HG03520 (cell line): Measurements from ENCODE around the gene DEPDC5.
A peak's percentile ranks its signal among the peaks of the same experiment; 100 is the strongest.
"Not testable (repeated sequence)": the region's sequence is repeated elsewhere in the genome, so short reads cannot be mapped to it uniquely, and the experiment has no call there.

Source experiments
- ATAC-seq: cut with Tn5 transposase; IDR thresholded peaks from one replicate; pipeline ENCODE4 v1.9.1; 2021; ENCODE audit warnings: mild to moderate bottlenecking, moderate library complexity; ENCODE audit not compliant: unreplicated experiment

DEPDC5 gene

GRCh38 chr22:31753634-31754501, at the start of gene DEPDC5:
DEPDC5 (plus strand) TSS chr22:31754019; CDS start chr22:31754922, 903 bp downstream.
- ATAC-seq = peak; percentile 64

GRCh38 chr22:31707519-31707918, 46.3 kb upstream of the DEPDC5 start:
- ATAC-seq = no peak

DNA sequence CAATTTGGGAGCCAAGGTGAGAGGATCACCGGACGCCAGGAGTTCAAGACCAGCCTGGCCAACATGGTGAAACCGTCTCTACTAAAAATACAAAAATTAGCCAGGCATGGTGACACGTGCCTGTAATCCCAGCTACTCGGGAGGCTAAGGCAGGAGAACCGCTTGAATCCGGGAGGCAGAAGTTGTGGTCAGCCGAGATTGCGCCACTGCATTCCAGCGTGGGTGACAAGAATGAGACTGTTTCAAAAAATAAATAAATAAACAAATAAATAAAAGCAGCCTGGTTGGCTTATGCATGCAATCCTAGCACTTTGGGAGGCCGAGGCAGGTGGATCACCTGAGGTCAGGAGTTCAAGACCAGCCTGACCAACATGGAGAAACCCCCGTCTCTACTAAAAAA, 42.6 kb upstream of the DEPDC5 start:
- not testable (repeated sequence) for ATAC-seq

DNA sequence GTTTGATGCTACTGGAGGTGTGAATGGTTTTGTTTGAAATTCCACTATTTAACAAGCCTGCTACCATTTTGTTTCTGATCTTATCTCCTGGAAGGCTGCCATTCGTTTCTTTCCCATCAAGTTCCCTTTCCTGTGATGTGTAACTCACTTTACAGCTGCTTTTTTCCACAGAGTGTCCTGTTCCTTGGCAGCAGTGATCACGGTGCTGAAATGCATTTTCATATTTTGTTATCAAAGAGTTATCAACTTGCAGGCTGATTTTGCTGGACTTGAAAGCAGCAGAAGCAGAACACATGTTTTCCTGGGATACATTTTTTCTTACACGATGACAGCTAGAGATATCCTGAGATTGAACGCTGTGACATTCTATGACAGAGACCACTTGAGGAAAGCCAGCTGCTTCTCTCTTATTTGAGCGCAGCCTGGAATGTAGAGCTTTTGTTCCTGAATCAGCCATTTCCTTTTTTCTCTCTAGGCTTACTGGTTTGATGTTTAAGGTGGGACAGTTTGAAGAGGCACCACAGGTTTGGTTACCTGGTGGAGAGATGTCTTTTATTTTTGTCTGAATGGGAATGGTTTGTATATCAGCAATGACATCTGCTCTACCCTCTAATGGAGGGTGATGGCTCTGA, 38.6 kb upstream of the DEPDC5 start:
- no peak for ATAC-seq

DNA sequence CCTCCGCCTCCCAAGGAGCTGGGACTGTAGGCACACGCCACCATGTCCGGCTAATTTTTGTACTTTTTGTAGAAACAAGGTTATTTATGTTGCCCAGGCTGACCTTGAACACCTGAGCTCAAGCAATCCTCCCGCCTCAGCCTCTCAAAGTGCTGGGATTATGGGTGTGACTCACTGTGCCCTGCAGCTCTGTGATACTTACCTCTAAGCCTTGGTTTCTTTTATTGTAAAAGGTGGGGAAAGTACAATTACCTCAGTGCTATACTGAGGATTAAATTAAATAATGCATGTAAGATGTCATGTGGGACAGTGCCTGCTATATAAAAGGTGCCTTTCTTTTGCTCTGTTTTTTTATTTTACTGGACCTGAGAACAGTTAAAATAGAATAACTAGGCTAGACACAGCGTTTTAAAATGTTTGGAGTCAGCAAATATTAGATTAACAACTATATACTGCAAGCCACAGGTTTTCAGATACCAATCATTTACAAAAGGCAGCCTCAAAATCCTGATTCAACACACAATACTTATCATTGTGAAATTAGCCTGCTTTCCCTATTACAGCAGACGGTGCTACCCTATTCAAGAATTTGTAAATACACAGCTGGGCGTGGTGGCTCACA, 33.9 kb upstream of the DEPDC5 start:
- no peak for ATAC-seq

- no peak for ATAC-seq
Observed at GRCh38 chr22:31723723-31724122, 30.1 kb upstream of the DEPDC5 start.

DNA sequence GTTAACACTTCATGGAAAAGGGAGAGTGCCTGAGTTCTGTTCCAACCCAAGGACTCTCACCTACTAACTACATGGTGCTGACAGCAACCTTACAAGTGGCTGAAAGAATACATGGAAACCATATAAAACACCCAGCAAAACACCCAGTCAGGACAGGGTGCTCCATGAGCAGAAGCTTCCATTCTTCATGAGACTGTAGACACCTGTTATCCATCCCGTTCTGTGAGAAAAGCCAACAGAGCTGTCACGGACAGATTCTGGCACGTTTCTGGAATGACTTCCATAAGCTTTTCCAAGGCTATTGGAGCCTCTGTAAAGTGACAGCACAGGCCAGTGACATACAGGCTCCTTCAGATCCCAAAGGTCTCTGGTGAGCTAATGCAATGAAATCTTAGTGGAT, 27.1 kb upstream of the DEPDC5 start:
- ATAC-seq = no peak

- no peak for ATAC-seq
Observed at GRCh38 chr22:31728857-31729256, 25.0 kb upstream of the DEPDC5 start.

DNA sequence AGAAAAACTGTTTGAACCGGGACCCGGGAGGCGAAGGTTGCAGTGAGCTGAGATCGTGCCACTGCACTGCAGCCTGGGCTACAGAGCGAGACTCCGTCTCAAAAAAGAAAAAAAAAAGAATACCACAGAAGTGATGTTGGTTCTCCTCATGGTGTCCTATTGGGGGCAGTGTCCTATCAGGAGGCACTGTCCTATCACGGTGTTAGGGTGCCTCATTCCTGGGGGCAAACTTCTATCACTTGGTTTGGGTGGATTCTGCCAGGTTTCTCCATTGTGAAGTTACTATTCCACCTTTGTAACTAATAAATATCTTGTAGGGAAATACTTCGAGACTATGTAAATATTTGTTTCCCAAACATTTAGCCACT, 23.5 kb upstream of the DEPDC5 start:
- ATAC-seq = no peak

GRCh38 chr22:31732089-31732829, 21.6 kb upstream of the DEPDC5 start:
- no peak for ATAC-seq

GRCh38 chr22:31733580-31734079, 20.2 kb upstream of the DEPDC5 start:
- no peak for ATAC-seq

DNA sequence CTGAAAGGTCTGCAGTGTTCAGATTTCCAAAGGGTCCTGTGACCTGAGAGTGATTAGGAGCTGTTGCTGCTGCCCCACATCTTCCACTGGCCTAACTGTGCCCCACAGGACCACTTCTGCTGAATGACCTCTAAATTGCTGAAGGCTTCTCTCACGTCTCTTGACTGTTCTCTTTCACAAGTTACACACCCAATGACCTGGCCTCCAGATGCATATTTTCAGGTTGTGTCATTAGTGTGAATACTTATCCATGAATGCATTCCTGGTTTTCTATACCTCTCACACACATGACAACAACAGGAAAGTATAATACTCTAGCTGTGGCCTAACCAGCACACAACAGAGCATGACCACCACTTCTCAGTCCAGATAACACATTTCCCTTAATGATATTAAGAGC, 19.3 kb upstream of the DEPDC5 start:
- ATAC-seq = no peak

DNA sequence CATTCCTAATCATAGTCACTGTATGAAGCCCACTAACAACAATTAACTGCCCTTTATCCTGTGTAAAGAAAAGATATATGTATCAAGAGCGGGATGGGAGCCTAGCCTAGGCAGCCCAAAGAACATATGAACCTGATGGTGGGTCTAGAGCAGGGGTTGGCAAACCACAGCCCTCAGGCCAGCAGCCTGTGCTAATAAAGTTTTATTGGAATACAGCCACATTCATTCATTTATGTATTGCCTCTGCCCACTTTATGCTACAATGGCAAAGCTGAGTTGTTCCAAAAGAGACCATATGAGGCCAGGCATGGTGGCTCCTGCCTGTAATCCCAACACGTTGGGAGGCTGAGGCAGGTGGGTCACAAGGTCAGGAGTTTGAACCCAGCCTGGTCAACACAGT, 17.4 kb upstream of the DEPDC5 start:
- ATAC-seq = no peak

GRCh38 chr22:31737932-31738331, 15.9 kb upstream of the DEPDC5 start:
- no peak for ATAC-seq

GRCh38 chr22:31738566-31738965, 15.3 kb upstream of the DEPDC5 start:
- ATAC-seq = no peak

- ATAC-seq = no peak
Observed at GRCh38 chr22:31739795-31740201, 14.0 kb upstream of the DEPDC5 start.

DNA sequence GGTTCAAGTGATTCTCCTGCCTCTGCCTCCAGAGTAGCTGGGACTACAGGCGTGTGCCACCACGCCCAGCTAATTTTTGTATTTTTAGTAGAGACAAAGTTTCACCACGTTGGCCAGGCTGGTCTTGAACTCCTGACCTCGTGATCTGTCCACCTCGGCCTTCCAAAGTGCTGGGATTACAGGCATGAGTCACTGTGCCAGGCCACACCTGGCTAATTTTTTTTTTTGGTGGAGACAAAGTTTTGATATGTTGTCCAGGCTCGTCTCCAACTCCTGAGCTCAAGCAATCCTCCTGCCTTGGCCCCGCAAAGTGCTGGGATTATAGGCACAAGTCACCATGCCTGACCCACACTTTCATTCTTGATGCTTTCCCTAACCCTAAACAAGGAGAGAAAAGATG, 13.5 kb upstream of the DEPDC5 start:
- not testable (repeated sequence) for ATAC-seq

DNA sequence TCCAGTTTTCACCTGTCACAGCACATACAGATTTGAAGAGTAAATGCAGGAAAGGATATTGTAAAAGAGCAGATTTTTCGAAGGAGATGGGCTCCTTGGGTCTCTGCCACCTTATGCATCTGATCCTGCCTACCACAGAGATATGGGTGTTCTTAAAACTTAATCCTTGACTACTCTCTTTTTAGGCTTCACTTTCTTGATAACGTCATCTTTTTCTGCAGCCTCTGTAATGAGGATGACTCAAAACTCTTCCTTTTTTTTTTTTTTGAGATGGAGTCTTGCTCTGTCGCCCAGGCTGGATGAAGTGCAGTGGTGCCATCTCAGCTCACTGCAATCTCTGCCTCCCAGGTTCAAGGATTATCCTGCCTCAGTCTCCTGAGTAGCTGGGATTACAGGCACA, 11.7 kb upstream of the DEPDC5 start:
- no peak for ATAC-seq

GRCh38 chr22:31742682-31743081, 11.1 kb upstream of the DEPDC5 start:
- no peak for ATAC-seq

DNA sequence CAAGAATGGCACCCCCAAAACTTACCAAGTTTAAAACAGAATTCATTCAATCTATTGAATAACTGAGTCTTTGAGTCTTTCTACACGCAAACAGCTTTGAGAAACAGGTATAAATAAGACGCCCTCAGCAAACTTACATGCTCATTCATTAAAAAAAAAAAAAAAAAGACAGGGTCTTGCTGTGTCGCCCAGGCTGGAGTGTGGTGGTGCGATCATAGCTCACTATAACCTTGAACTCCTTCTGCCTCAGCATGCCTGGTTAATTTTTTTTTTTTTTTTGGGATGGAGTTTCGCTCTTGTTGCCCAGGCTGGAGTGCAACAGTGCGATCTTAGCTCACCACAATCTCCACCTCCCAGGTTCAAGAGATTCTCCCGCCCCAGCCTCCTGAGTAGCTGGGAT, 9.9 kb upstream of the DEPDC5 start:
- no peak for ATAC-seq

- ATAC-seq = no peak
Observed at GRCh38 chr22:31747441-31747840, 6.4 kb upstream of the DEPDC5 start.
